Liver (tissue), 9 donors: ENCODE measurements around the gene GPRC5A. TPM values are rescaled to one million over a fixed set of nuclear protein-coding genes. Genes with fewer than 3 reads are reported as not detected.
A peak's percentile ranks its signal among the peaks of the same experiment; 100 is the strongest.

Experiments
- DNase-seq: peaks from one replicate; pipeline ENCODE4 v3.0.0-alpha.2; 2017; ENCODE audit warnings: low spot score
- H3K27ac ChIP-seq, 2 donors: one replicate each; pipeline ENCODE4 v1.7.0; 2013; ENCODE audit warnings: inconsistent platforms in 2 of 2, low read length in 2 of 2, control low read depth in 1 of 2, low read depth in 1 of 2, mild to moderate bottlenecking in 1 of 2
- H3K27me3 ChIP-seq, 4 donors: one replicate each; pipeline versions ENCODE4 v1.6.1 to v1.7.0; 2013; ENCODE audit warnings: low read length in 3 of 4, inconsistent platforms in 1 of 4, mild to moderate bottlenecking in 1 of 4, moderate library complexity in 1 of 4; ENCODE audit not compliant: control insufficient read depth in 4 of 4, insufficient read depth in 4 of 4
- H3K36me3 ChIP-seq, 4 donors: one replicate each; pipeline versions ENCODE4 v1.6.1 to v1.7.0; 2013; ENCODE audit warnings: low read length in 3 of 4, mild to moderate bottlenecking in 3 of 4, low read depth in 1 of 4, moderate library complexity in 1 of 4; ENCODE audit not compliant: control insufficient read depth in 4 of 4, insufficient read depth in 3 of 4
- H3K4me1 ChIP-seq, 4 donors: one replicate each; pipeline versions ENCODE4 v1.6.1 to v1.7.0; 2013; ENCODE audit warnings: low read length in 3 of 4, mild to moderate bottlenecking in 3 of 4, moderate library complexity in 1 of 4; ENCODE audit not compliant: control insufficient read depth in 4 of 4, insufficient read depth in 4 of 4
- H3K4me3 ChIP-seq, 3 donors: one replicate each; pipeline versions ENCODE4 v1.6.1 to v1.7.0; 2013; ENCODE audit warnings: low read length in 3 of 3, control low read depth in 1 of 3, low read depth in 1 of 3, mild to moderate bottlenecking in 1 of 3
- H3K9ac ChIP-seq, 2 donors: one replicate each; pipeline ENCODE4 v1.7.0; 2013; ENCODE audit warnings: low read length in 2 of 2, mild to moderate bottlenecking in 2 of 2, moderate library complexity in 2 of 2, control low read depth in 1 of 2, low read depth in 1 of 2
- H3K9me3 ChIP-seq, 4 donors: one replicate each; pipeline versions ENCODE4 v1.6.1 to v1.7.0; 2013; ENCODE audit warnings: low read length in 3 of 4; ENCODE audit not compliant: control insufficient read depth in 4 of 4
- FOXA1 ChIP-seq: IDR thresholded peaks from 2 replicates; pipeline ENCODE4 v1.6.1; 2016; ENCODE audit warnings: antibody characterized with exemption
- FOXA2 ChIP-seq: IDR thresholded peaks from 2 replicates; pipeline ENCODE4 v1.6.1; 2016; ENCODE audit warnings: antibody characterized with exemption
- GABPA ChIP-seq, 2 donors: IDR thresholded peaks in 1 of 2; conservative IDR thresholded peaks in 1 of 2; 2 replicates each; pipeline ENCODE4 v1.6.1; 2016; ENCODE audit warnings: antibody characterized with exemption in 2 of 2, mild to moderate bottlenecking in 1 of 2, moderate library complexity in 1 of 2
- HNF4A ChIP-seq, 2 donors: conservative IDR thresholded peaks; 2 replicates each; pipeline ENCODE4 v1.6.1; 2016; ENCODE audit warnings: antibody characterized with exemption in 2 of 2, mild to moderate bottlenecking in 2 of 2
- HNF4G ChIP-seq: IDR thresholded peaks from 2 replicates; pipeline ENCODE4 v1.6.1; 2016; ENCODE audit warnings: antibody characterized with exemption
- JUND ChIP-seq, 2 donors: IDR thresholded peaks; 2 replicates each; pipeline ENCODE4 v1.6.1; 2016; ENCODE audit warnings: antibody characterized with exemption in 2 of 2
- NR2F2 ChIP-seq: IDR thresholded peaks from 2 replicates; pipeline ENCODE4 v1.6.1; 2016; ENCODE audit warnings: antibody characterized with exemption
- RAD21 ChIP-seq, 2 donors: IDR thresholded peaks; 2 replicates each; pipeline ENCODE4 v1.6.1; 2016; ENCODE audit warnings: antibody characterized with exemption in 2 of 2, mild to moderate bottlenecking in 2 of 2
- RXRA ChIP-seq, 2 donors: IDR thresholded peaks; 2 replicates each; pipeline ENCODE4 v1.6.1; 2017 to 2018; ENCODE audit warnings: antibody characterized with exemption in 2 of 2, mild to moderate bottlenecking in 1 of 2
- SP1 ChIP-seq: IDR thresholded peaks from 2 replicates; pipeline ENCODE4 v1.6.1; 2018; ENCODE audit warnings: antibody characterized with exemption, mild to moderate bottlenecking
- TAF1 ChIP-seq: conservative IDR thresholded peaks from 2 replicates; pipeline ENCODE4 v1.6.1; 2016; ENCODE audit warnings: antibody characterized with exemption, mild to moderate bottlenecking
- YY1 ChIP-seq: IDR thresholded peaks from 2 replicates; pipeline ENCODE4 v1.6.1; 2016; ENCODE audit warnings: antibody characterized with exemption, mild to moderate bottlenecking
- WGBS: extraction: QIAGEN DNeasy Blood & Tissue Kit; methylation state at CpG from one replicate; pipeline ENCODE4 v1.1.7; 2013; 5-methylcytosine and 5-hydroxymethylcytosine counted together
- polyA plus RNA-seq, 2 donors: library from polyadenylated mRNA; stranded (reverse) in 1 of 2; unstranded in 1 of 2; fragments of 200-250 nt in 1 of 2; fragments of >200 nt in 1 of 2; fragmentation: Nextera tagmentation in 1 of 2; extraction: Ambion mirVana in 1 of 2; gene quantifications; one replicate each; pipeline versions ENCODE4 v1.2.1 to v1.2.3, GENCODE V29; 2013 to 2015
- total RNA-seq, 2 donors: library from RNA; depleted of rRNA; stranded (reverse); fragments of >200 nt; gene quantifications; one replicate each; pipeline ENCODE4 v1.2.3, GENCODE V29; 2014
- TF ChIP-seq, protein P1 (sequence below): IDR thresholded peaks from 2 replicates; pipeline ENCODE4 v1.6.1; 2016; ENCODE audit warnings: antibody characterized with exemption, mild to moderate bottlenecking
- TF ChIP-seq, protein P2 (sequence below): IDR thresholded peaks from 2 replicates; pipeline ENCODE4 v1.6.1; 2016; ENCODE audit warnings: antibody characterized with exemption
- TF ChIP-seq, protein P3 (sequence below): fragments of 150-350 bp; IDR thresholded peaks from 2 replicates; pipeline ENCODE4 v1.5.1; 2017; ENCODE audit warnings: improper control_type of control experiment, low read depth, low read length; ENCODE audit not compliant: missing input control
- TF ChIP-seq, protein P4 (sequence below): IDR thresholded peaks from 2 replicates; pipeline ENCODE4 v1.6.1; 2016; ENCODE audit warnings: antibody characterized with exemption
- TF ChIP-seq, protein P5 (sequence below): IDR thresholded peaks from 2 replicates; pipeline ENCODE4 v1.6.1; 2016; ENCODE audit warnings: antibody characterized with exemption
- donor health status: healthy.
- donor health status: healthy.
- donor health status: healthy.
- donor health status: healthy.
- donor health status: healthy.

GPRC5A gene
- total and polyA plus RNA-seq, 4 donors = 0.09 to 0.17 (median 0.16) TPM; not detected in 1

DNA sequence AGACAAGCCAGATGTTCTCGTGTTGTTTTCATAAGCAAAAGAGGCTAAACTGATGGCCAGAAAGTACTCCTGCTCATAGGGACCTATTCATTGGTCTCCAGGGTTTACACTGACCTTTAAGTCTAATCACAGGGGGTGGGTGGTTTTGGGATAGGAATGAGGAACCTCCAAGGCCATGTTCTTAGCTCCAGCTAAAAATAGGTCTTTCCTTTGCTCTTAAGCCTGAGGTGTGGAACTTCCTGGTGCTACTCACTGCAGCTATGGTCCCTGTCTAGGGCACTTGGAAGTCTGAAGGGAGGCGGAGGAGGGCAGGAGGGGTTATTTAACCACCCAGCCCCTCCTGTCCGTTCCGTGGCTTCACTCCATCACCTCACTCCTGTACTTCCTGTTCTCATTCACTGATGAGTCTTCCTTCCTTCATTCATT, 18.6 kb downstream of the GPRC5A start:
- Histone ChIP-seq H3K27ac (no peak overlapping the region), H3K4me1 (no peaks in the 10 kb centered on the region), H3K36me3 (no peaks in the 10 kb centered on the region), H3K27me3 (no peaks in the 10 kb centered on the region), H3K9ac (no peak overlapping the region), H3K9me3 (no peaks in the 10 kb centered on the region), H3K4me3 (no peak overlapping the region)
- 55% methylated on average over 4 of the region's 4 CpGs for WGBS
- TF ChIP-seq HNF4G (no peak), FOXA1 (no peak), NR2F2 (peak; percentile 24)
- DNase-seq = no peak

DNA sequence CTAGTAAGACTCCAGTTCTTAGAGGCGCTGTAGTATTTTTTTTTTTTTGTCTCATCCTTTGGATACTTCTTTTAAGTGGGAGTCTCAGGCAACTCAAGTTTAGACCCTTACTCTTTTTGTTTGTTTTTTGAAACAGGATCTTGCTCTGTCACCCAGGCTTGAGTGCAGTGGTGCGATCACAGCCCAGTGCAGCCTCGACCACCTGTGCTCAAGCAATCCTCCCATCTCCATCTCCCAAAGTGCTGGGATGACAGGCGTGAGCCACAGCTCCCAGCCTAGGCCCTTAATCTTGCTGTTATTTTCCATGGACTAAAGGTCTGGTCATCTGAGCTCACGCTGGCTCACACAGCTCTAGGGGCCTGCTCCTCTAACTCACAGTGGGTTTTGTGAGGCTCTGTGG, 21.3 kb downstream of the GPRC5A start:
- Histone ChIP-seq H3K36me3 (no peaks in the 10 kb centered on the region), H3K4me3 (no peak overlapping the region), H3K9ac (no peak overlapping the region), H3K9me3 (no peaks in the 10 kb centered on the region), H3K4me1 (peaks cover 0 to 6% (median 3%) of the 10 kb centered on the region in 4 donors), H3K27me3 (peaks cover 0 to 2% (median 0%) of the 10 kb centered on the region in 4 donors), H3K27ac (no peak overlapping the region)
- no peak for DNase-seq
- no peak for TF ChIP-seq HNF4G
- TF ChIP-seq, protein P1, sequence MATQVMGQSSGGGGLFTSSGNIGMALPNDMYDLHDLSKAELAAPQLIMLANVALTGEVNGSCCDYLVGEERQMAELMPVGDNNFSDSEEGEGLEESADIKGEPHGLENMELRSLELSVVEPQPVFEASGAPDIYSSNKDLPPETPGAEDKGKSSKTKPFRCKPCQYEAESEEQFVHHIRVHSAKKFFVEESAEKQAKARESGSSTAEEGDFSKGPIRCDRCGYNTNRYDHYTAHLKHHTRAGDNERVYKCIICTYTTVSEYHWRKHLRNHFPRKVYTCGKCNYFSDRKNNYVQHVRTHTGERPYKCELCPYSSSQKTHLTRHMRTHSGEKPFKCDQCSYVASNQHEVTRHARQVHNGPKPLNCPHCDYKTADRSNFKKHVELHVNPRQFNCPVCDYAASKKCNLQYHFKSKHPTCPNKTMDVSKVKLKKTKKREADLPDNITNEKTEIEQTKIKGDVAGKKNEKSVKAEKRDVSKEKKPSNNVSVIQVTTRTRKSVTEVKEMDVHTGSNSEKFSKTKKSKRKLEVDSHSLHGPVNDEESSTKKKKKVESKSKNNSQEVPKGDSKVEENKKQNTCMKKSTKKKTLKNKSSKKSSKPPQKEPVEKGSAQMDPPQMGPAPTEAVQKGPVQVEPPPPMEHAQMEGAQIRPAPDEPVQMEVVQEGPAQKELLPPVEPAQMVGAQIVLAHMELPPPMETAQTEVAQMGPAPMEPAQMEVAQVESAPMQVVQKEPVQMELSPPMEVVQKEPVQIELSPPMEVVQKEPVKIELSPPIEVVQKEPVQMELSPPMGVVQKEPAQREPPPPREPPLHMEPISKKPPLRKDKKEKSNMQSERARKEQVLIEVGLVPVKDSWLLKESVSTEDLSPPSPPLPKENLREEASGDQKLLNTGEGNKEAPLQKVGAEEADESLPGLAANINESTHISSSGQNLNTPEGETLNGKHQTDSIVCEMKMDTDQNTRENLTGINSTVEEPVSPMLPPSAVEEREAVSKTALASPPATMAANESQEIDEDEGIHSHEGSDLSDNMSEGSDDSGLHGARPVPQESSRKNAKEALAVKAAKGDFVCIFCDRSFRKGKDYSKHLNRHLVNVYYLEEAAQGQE = no peak
- TF ChIP-seq FOXA2 = no peak
- TF ChIP-seq HNF4A (conservative IDR thresholded peaks at IDR 0.05) = no peak
- TF ChIP-seq, protein P2, sequence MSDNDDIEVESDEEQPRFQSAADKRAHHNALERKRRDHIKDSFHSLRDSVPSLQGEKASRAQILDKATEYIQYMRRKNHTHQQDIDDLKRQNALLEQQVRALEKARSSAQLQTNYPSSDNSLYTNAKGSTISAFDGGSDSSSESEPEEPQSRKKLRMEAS = no peak
- TF ChIP-seq RAD21 (IDR thresholded peaks at IDR 0.05) = no peak
- TF ChIP-seq SP1 = no peak
- TF ChIP-seq, protein P3, sequence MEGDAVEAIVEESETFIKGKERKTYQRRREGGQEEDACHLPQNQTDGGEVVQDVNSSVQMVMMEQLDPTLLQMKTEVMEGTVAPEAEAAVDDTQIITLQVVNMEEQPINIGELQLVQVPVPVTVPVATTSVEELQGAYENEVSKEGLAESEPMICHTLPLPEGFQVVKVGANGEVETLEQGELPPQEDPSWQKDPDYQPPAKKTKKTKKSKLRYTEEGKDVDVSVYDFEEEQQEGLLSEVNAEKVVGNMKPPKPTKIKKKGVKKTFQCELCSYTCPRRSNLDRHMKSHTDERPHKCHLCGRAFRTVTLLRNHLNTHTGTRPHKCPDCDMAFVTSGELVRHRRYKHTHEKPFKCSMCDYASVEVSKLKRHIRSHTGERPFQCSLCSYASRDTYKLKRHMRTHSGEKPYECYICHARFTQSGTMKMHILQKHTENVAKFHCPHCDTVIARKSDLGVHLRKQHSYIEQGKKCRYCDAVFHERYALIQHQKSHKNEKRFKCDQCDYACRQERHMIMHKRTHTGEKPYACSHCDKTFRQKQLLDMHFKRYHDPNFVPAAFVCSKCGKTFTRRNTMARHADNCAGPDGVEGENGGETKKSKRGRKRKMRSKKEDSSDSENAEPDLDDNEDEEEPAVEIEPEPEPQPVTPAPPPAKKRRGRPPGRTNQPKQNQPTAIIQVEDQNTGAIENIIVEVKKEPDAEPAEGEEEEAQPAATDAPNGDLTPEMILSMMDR = no peak
- no peak for TF ChIP-seq FOXA1
- TF ChIP-seq NR2F2 = no peak
- no peak for TF ChIP-seq JUND (IDR thresholded peaks at IDR 0.05)
- no peak for TF ChIP-seq TAF1
- TF ChIP-seq, protein P4, sequence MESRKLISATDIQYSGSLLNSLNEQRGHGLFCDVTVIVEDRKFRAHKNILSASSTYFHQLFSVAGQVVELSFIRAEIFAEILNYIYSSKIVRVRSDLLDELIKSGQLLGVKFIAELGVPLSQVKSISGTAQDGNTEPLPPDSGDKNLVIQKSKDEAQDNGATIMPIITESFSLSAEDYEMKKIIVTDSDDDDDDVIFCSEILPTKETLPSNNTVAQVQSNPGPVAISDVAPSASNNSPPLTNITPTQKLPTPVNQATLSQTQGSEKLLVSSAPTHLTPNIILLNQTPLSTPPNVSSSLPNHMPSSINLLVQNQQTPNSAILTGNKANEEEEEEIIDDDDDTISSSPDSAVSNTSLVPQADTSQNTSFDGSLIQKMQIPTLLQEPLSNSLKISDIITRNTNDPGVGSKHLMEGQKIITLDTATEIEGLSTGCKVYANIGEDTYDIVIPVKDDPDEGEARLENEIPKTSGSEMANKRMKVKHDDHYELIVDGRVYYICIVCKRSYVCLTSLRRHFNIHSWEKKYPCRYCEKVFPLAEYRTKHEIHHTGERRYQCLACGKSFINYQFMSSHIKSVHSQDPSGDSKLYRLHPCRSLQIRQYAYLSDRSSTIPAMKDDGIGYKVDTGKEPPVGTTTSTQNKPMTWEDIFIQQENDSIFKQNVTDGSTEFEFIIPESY = no peak
- TF ChIP-seq, protein P5, sequence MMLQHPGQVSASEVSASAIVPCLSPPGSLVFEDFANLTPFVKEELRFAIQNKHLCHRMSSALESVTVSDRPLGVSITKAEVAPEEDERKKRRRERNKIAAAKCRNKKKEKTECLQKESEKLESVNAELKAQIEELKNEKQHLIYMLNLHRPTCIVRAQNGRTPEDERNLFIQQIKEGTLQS = no peak
- TF ChIP-seq RXRA (IDR thresholded peaks at IDR 0.05) = no peak
- TF ChIP-seq YY1 = no peak
- no peak for TF ChIP-seq GABPA (IDR thresholded peaks at IDR 0.05 in 1 of 2, conservative IDR thresholded peaks at IDR 0.05 in 1 of 2)
- 92% methylated on average over 5 of the region's 5 CpGs for WGBS
